GM12872 (cell line): ENCODE results near the gene GALK1.

ENCODE experiments used
- CTCF ChIP-seq: IDR thresholded peaks from 3 replicates; pipeline ENCODE4 v1.5.1; 2011; ENCODE audit warnings: low read depth, mild to moderate bottlenecking, low read length, moderate library complexity; ENCODE audit not compliant: insufficient read depth

Gene GALK1

GRCh38 chr17:75783069-75783783 is 18.2 kb upstream of the GALK1 start:
- TF ChIP-seq CTCF: peak; percentile 67

- no peak for TF ChIP-seq CTCF
These were observed 15.2 kb upstream of the GALK1 start for GRCh38 chr17:75779987-75780889.

GRCh38 chr17:75779250-75779986 is 14.4 kb upstream of the GALK1 start:
- no peak for TF ChIP-seq CTCF

- TF ChIP-seq CTCF: peak; percentile 72
These were observed 13.9 kb upstream of the GALK1 start for GRCh38 chr17:75778861-75779249.

GRCh38 chr17:75777296-75777922 is 12.4 kb upstream of the GALK1 start:
- TF ChIP-seq CTCF: no peak

GRCh38 chr17:75776386-75777295 is 11.6 kb upstream of the GALK1 start:
- no peak for TF ChIP-seq CTCF
